GM19023 (cell line): ENCODE results near the gene NANOS3.
"Not testable (repeated sequence)": the region's sequence is repeated elsewhere in the genome, so short reads cannot be mapped to it uniquely, and the experiment has no call there.

Source experiments
- ATAC-seq: cut with Tn5 transposase; IDR thresholded peaks from one replicate; pipeline ENCODE4 v1.9.1; 2021; ENCODE audit warnings: mild to moderate bottlenecking, moderate library complexity; ENCODE audit not compliant: unreplicated experiment

The NANOS3 gene

GRCh38 chr19:13914777-13915176, 37.8 kb downstream of the NANOS3 start:
- ATAC-seq: no peak

GRCh38 chr19:13917888-13918406, 41.0 kb downstream of the NANOS3 start:
- ATAC-seq: no peak

- ATAC-seq: no peak
Measured at GRCh38 chr19:13918726-13919411, 41.9 kb downstream of the NANOS3 start.

- ATAC-seq: no peak
Measured at GRCh38 chr19:13920524-13920923, 43.6 kb downstream of the NANOS3 start.

GRCh38 chr19:13920940-13921747, 44.2 kb downstream of the NANOS3 start:
- ATAC-seq: no peak

- ATAC-seq: not testable (repeated sequence)
Measured at GRCh38 chr19:13922118-13922517, 45.2 kb downstream of the NANOS3 start.

- ATAC-seq: no peak
Measured at GRCh38 chr19:13923194-13923987, 46.5 kb downstream of the NANOS3 start.

GRCh38 chr19:13926010-13926409, 49.1 kb downstream of the NANOS3 start:
- no peak for ATAC-seq

- no peak for ATAC-seq
Measured at GRCh38 chr19:13926715-13927114, 49.8 kb downstream of the NANOS3 start.

- ATAC-seq: no peak
Measured at GRCh38 chr19:13929340-13929739, 52.4 kb downstream of the NANOS3 start.

- no peak for ATAC-seq
Measured at GRCh38 chr19:13929956-13930355, 53.0 kb downstream of the NANOS3 start.
